SK-N-MC (cell line): ENCODE measurements around the gene FMO2.

ENCODE experiments used
- EZH2 ChIP-seq: fragments of 200-600 bp; sonication (generic); IDR thresholded peaks from one replicate; pipeline ENCODE4 v1.6.1; 2017; ENCODE audit warnings: antibody characterized with exemption
- FOXP2 ChIP-seq: optimal IDR thresholded peaks from 2 replicates; pipeline ENCODE3; 2011; ENCODE audit warnings: mild to moderate bottlenecking, moderate library complexity; ENCODE audit not compliant: insufficient read depth; ENCODE audit errors: extremely low read length, control extremely low read depth
- POLR2AphosphoS5 ChIP-seq: IDR thresholded peaks from 2 replicates; pipeline ENCODE4 v1.6.1; 2012; ENCODE audit warnings: mild to moderate bottlenecking, low read depth, low read length, borderline replicate concordance

DNA sequence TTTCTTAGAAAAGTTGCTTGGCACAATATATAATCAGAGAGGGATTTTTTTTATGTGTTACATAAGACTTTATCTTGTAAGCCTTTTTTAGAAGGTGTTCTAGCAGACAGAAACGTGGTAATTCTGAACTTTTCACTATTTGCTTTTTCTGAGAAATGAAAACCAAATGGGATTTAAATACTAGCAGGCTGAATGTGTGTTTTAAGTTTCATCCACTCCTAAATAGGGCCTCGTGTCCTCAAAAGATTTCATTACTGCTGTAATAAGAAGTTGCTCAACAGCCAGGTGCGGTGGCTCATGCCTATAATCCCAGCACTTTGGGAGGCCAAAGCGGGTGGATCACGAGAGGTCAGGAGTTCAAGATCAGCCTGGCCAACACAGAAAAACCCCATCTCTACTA lies 44.7 kb upstream of the FMO2 start:
- TF ChIP-seq POLR2AphosphoS5 = no peak
- TF ChIP-seq EZH2 = no peak
- no peak for TF ChIP-seq FOXP2
